Measurements from ENCODE around the gene LINC01488.

DNA sequence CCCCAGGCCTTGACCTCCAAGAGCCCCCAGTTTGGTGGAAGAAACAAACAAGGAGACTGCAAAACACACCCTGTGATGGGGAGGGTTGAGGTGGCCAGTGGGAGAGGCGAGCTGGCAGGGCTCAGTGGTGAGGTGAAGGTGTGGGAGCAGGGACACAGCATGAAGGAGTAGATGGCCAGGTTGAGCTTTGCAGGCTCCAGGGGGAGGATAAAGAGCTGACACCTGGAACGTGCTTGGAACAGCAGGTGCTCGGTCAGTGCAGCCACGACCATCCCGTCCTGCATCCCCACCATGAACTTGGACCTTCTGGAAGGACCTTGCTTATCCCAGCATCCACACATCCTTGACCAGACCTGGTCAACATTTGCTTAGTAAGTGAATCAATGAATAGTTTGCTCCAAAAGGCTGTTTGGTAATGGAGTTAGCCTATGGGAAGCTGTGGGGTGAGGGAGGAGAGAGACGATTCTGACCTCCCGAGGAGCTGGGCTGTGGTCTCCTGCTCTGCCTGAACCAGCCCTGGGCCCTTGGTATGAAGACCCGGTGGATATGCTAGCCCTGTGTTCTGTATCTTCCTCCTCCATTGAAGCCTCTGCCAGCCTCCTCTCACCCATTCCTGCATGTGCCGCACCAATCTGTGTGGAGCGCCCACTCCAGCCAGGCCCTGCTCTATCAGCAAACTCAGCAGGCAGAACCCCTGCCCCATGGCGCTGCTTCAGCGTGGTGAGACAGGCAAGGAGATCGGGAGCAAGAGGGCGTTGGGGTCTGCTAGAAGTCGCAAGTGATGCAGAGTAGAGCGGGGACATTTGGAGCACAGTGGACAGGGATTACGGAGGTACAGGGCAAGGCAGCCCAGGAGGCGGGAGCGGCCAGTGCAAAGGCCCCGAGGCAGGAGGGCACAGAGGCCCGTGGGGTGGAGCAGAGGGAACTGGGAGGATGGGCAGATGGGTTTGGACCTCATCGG is 9.9 kb downstream of the LINC01488 start:
- TF ChIP-seq YY1 (IDR thresholded peaks at IDR 0.05; ENCODE audit: insufficient read depth, insufficient read length) (no peak), SUZ12 (IDR thresholded peaks at IDR 0.05; ENCODE audit: extremely low read depth, insufficient read depth, insufficient read length) (no peak)
